ENCODE data around the gene PKM. TPM values are rescaled to one million over a fixed set of nuclear protein-coding genes. Genes with fewer than 3 reads are reported as not detected.

Gene PKM
- total and polyA plus RNA-seq, 7 donors = 135 to 582 (median 210) TPM

DNA sequence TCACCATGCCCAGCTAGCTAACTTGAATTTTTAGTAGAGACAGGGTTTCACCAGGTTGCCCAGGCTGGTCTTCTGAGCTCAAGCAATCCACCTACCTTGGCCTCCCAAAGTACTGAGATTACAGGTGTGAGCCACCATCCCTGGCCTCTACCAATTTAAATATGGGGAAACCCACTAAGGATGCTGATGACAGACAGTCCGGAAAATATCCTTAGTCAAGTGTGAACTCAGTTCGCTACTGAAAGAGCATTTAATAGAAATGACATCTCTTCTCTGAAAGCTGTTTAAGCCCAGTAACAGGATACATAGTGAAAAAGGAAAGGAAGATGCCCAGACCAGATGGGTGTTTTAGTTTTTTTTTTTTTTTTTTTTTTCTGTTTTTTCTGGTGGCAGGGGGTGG lies 25.7 kb downstream of the PKM start:
- WGBS, 2 donors = 91 to 92% methylated on average over 2 of the region's 2 CpGs
- peaks cover 0 to 17% (median 13%) of the 10 kb centered on the region in 4 donors for H3K4me1 ChIP-seq
- no peaks in the 10 kb centered on the region for H3K9me3 ChIP-seq
- no peak overlapping the region for H3K27ac ChIP-seq
- no peak for TF ChIP-seq POLR2AphosphoS5 (IDR thresholded peaks at IDR 0.05)
- no peak for TF ChIP-seq EP300 (IDR thresholded peaks at IDR 0.05)
- TF ChIP-seq, protein P1, sequence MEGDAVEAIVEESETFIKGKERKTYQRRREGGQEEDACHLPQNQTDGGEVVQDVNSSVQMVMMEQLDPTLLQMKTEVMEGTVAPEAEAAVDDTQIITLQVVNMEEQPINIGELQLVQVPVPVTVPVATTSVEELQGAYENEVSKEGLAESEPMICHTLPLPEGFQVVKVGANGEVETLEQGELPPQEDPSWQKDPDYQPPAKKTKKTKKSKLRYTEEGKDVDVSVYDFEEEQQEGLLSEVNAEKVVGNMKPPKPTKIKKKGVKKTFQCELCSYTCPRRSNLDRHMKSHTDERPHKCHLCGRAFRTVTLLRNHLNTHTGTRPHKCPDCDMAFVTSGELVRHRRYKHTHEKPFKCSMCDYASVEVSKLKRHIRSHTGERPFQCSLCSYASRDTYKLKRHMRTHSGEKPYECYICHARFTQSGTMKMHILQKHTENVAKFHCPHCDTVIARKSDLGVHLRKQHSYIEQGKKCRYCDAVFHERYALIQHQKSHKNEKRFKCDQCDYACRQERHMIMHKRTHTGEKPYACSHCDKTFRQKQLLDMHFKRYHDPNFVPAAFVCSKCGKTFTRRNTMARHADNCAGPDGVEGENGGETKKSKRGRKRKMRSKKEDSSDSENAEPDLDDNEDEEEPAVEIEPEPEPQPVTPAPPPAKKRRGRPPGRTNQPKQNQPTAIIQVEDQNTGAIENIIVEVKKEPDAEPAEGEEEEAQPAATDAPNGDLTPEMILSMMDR (IDR thresholded peaks at IDR 0.05) = no peak
- no peak for TF ChIP-seq POLR2A (IDR thresholded peaks at IDR 0.05)
- H3K4me3 ChIP-seq = no peak overlapping the region
- no peaks in the 10 kb centered on the region for H3K27me3 ChIP-seq
- H3K36me3 ChIP-seq = peaks cover 61 to 96% (median 82%) of the 10 kb centered on the region in 4 donors
- intact Hi-C loops (cut with DNase I) = no loop called here
- DNase-seq = no peak

DNA sequence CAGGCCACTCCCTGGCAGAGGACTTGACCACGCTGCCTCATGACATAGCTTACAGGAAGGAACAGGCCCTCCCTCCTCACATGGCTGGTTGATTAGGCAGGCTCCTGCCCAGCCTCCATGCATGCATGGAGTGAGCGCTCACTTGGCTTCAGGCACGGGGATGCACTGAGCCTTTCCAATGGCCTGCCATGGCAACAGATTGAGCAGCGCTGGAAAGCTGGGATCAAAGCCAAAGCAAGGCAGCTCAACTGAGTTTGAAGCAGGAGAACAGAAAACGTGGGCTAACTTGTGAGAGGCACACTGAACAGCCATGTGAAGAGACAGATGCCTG lies 27.5 kb downstream of the PKM start:
- Histone ChIP-seq H3K27ac (peak overlapping the region; percentile 34 to 58 (median 45)), H3K9me3 (no peaks in the 10 kb centered on the region), H3K4me3 (no peak overlapping the region), H3K4me1 (peaks cover 0 to 17% (median 13%) of the 10 kb centered on the region in 4 donors), H3K36me3 (peaks cover 50 to 94% (median 76%) of the 10 kb centered on the region in 4 donors), H3K27me3 (no peaks in the 10 kb centered on the region)
- TF ChIP-seq POLR2A (IDR thresholded peaks at IDR 0.05) (no peak), POLR2AphosphoS5 (IDR thresholded peaks at IDR 0.05) (peak in 1 of 4 donors; percentile 62)
- TF ChIP-seq, protein P1 (IDR thresholded peaks at IDR 0.05) = no peak
- DNase-seq = peak; percentile 84
- 53 to 64% methylated on average over 5 of the region's 5 CpGs for WGBS, 2 donors
- intact Hi-C loops (cut with DNase I) = loop anchor here (2.0 kb wide), 1 partner anchor 27 kb away; the partner anchor contains the start of gene PKM

DNA sequence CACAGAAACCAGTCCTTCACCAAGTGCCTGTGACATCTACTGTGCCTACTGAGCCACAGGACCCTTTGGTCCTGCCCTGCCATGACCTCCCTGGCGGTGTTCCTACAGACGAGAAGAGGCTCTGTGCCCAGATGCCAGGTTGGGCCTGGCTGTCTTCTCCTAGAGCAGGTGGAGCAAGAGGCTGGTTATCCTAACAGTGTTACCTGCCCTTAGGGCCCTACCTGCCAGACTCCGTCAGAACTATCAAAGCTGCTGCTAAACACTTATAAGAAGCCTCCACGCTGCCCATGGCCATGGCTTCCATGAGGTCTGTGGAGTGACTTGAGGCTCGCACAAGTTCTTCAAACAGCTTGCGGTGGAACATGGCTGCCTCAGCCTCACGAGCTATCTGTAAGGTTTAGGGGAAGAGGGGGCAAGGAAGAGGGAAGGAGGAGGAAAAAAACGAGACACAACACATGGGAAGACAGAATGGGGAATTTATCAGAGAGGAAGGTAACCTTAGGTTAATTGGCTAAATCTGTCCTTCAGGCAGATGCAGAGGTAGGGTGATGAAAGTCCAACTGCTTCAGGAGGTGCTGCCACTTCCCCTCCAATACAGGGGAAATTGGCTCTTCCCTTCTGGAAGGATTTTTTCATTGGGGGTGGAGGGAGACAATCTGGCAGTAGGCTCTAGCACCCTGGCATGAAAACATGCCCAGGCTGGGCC lies 28.0 kb downstream of the PKM start:
- intact Hi-C loops (cut with DNase I) = loop anchor here (2.0 kb wide), 1 partner anchor 28 kb away; the partner anchor contains the start of gene PKM
- H3K36me3 ChIP-seq = peaks cover 45 to 90% (median 71%) of the 10 kb centered on the region in 4 donors
- 91 to 92% methylated on average over 8 of the region's 8 CpGs for WGBS, 2 donors
- no peak overlapping the region for H3K4me3 ChIP-seq
- peaks cover 0 to 17% (median 13%) of the 10 kb centered on the region in 4 donors for H3K4me1 ChIP-seq
- no peak for DNase-seq
- H3K9me3 ChIP-seq = no peaks in the 10 kb centered on the region
- no peak for TF ChIP-seq POLR2A (IDR thresholded peaks at IDR 0.05)
- no peak for TF ChIP-seq EP300 (IDR thresholded peaks at IDR 0.05)
- TF ChIP-seq, protein P1 (IDR thresholded peaks at IDR 0.05) = no peak
- TF ChIP-seq POLR2AphosphoS5 (IDR thresholded peaks at IDR 0.05) = no peak
- H3K27me3 ChIP-seq = peaks cover 0 to 4% (median 0%) of the 10 kb centered on the region in 3 donors
- H3K27ac ChIP-seq = peak overlapping the region; percentile 34 to 58 (median 45)

DNA sequence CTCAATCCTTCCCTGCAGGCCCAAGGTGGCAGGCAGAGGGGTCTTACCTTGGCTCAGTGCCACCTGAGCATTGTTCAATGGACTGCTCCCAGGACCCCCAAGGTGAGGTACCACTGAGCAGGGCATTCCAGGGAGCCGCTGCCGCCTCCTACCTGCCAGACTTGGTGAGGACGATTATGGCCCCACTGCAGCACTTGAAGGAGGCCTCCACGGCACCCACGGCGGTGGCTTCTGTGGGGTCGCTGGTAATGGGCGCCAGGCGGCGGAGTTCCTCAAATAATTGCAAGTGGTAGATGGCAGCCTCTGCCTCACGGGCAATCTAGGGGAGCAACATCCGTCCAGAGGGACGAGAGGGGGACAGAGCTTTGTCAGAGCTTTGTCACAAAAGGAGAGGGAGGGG lies 28.7 kb downstream of the PKM start:
- Histone ChIP-seq H3K27me3 (peaks cover 0 to 10% (median 0%) of the 10 kb centered on the region in 3 donors), H3K27ac (peak overlapping the region in 3 of 4 donors; percentile 34 to 58 (median 46)), H3K4me3 (no peak overlapping the region), H3K9me3 (no peaks in the 10 kb centered on the region), H3K36me3 (peaks cover 39 to 84% (median 65%) of the 10 kb centered on the region in 4 donors), H3K4me1 (peaks cover 0 to 20% (median 17%) of the 10 kb centered on the region in 4 donors)
- no peak for TF ChIP-seq POLR2AphosphoS5 (IDR thresholded peaks at IDR 0.05)
- no peak for TF ChIP-seq POLR2A (IDR thresholded peaks at IDR 0.05)
- TF ChIP-seq, protein P1 (IDR thresholded peaks at IDR 0.05) = no peak
- TF ChIP-seq EP300 (IDR thresholded peaks at IDR 0.05) = no peak
- 95 to 96% methylated on average over 13 of the region's 13 CpGs for WGBS, 2 donors
- intact Hi-C loops (cut with DNase I) = loop anchor here (2.0 kb wide), 1 partner anchor 28 kb away; the partner anchor contains the start of gene PKM
- no peak for DNase-seq

Measured in sigmoid colon (tissue), 7 donors.